OCI-LY3 (cell line): Measurements from ENCODE around the gene POMGNT2.

ENCODE experiments used
- H2AFZ ChIP-seq: fragments of 200-600, 300-600 bp; shearing (Covaris generic); 2 replicates; pipeline ENCODE4 v1.6.0; 2014; ENCODE audit warnings: antibody characterized with exemption, low read depth, low read length
- H3K27ac ChIP-seq: fragments of 200-600, 300-600 bp; sonication (generic); 2 replicates; pipeline ENCODE4 v1.5.1; 2014; ENCODE audit warnings: mild to moderate bottlenecking, low read length, moderate library complexity, mixed read lengths
- H3K27me3 ChIP-seq: fragments of 200-600, 300-600 bp; sonication (generic); 2 replicates; pipeline ENCODE4 v1.6.1; 2014; ENCODE audit warnings: low read depth, low read length, mixed read lengths
- H3K36me3 ChIP-seq: fragments of 200-600, 300-600 bp; sonication (generic); replicated peaks from 2 replicates; pipeline ENCODE3; 2014; ENCODE audit warnings: low read depth, low read length, mixed read lengths
- H3K4me1 ChIP-seq: fragments of 300-600, 200-600 bp; sonication (generic); 2 replicates; pipeline ENCODE4 v1.6.1; 2014; ENCODE audit warnings: low read length, mixed read lengths
- H3K4me2 ChIP-seq: fragments of 200-600, 300-600 bp; sonication (generic); 2 replicates; pipeline ENCODE4 v1.6.1; 2014; ENCODE audit warnings: low read length, mixed read lengths
- H3K4me3 ChIP-seq: fragments of 300-600, 200-600 bp; sonication (generic); 2 replicates; pipeline ENCODE4 v1.5.1; 2014; ENCODE audit warnings: antibody characterized with exemption, mild to moderate bottlenecking, low read length, moderate library complexity
- H3K79me2 ChIP-seq: fragments of 300-600, 200-600 bp; shearing (Covaris generic); 2 replicates; pipeline ENCODE4 v1.6.1; 2014; ENCODE audit warnings: mild to moderate bottlenecking, low read length, mixed read lengths
- H3K9ac ChIP-seq: fragments of 300-600, 200-600 bp; shearing (Covaris generic); 2 replicates; pipeline ENCODE4 v1.6.0; 2014; ENCODE audit warnings: mild to moderate bottlenecking, low read length, moderate library complexity
- H3K9me3 ChIP-seq: fragments of 200-600, 300-600 bp; shearing (Covaris generic); 2 replicates; pipeline ENCODE4 v1.6.1; 2014; ENCODE audit warnings: low read length, mixed read lengths; ENCODE audit not compliant: insufficient read depth
- H4K20me1 ChIP-seq: fragments of 200-600, 300-600 bp; sonication (generic); 2 replicates; pipeline ENCODE4 v1.6.1; 2016; ENCODE audit warnings: low read length, mixed read lengths; ENCODE audit not compliant: insufficient read depth
- CTCF ChIP-seq: fragments of 200-600, 300-600 bp; sonication (generic); IDR thresholded peaks from 2 replicates; pipeline ENCODE4 v1.5.1; 2014; ENCODE audit warnings: antibody characterized with exemption, low read length, low read depth
- EZH2phosphoT487 ChIP-seq: fragments of 200-600 bp; shearing (Covaris generic); IDR thresholded peaks from 2 replicates; pipeline ENCODE4 v1.6.1; 2018; ENCODE audit warnings: antibody characterized with exemption, mixed run types, low read depth

POMGNT2 gene

GRCh38 chr3:43063114-43063513 lies 42.8 kb downstream of the POMGNT2 start:
- Histone ChIP-seq H4K20me1 (no peaks in the 10 kb centered on the region), H3K27ac (no peak overlapping the region), H2AFZ (no peak overlapping the region), H3K4me3 (no peak overlapping the region), H3K79me2 (no peaks in the 10 kb centered on the region), H3K9me3 (no peaks in the 10 kb centered on the region), H3K4me2 (no peak overlapping the region), H3K4me1 (no peaks in the 10 kb centered on the region), H3K36me3 (no peaks in the 10 kb centered on the region), H3K9ac (no peak overlapping the region), H3K27me3 (no peaks in the 10 kb centered on the region)
- no peak for TF ChIP-seq EZH2phosphoT487

GRCh38 chr3:43062564-43063040 lies 43.3 kb downstream of the POMGNT2 start:
- H3K9me3 ChIP-seq = no peaks in the 10 kb centered on the region
- H2AFZ ChIP-seq = no peak overlapping the region
- no peaks in the 10 kb centered on the region for H3K27me3 ChIP-seq
- no peaks in the 10 kb centered on the region for H3K79me2 ChIP-seq
- no peak overlapping the region for H3K9ac ChIP-seq
- no peaks in the 10 kb centered on the region for H4K20me1 ChIP-seq
- no peaks in the 10 kb centered on the region for H3K36me3 ChIP-seq
- H3K4me3 ChIP-seq = no peak overlapping the region
- no peak overlapping the region for H3K27ac ChIP-seq
- no peak overlapping the region for H3K4me2 ChIP-seq
- TF ChIP-seq CTCF = no peak
- no peak for TF ChIP-seq EZH2phosphoT487
- no peaks in the 10 kb centered on the region for H3K4me1 ChIP-seq

GRCh38 chr3:43062040-43062563 lies 43.8 kb downstream of the POMGNT2 start:
- no peaks in the 10 kb centered on the region for H3K36me3 ChIP-seq
- H3K4me2 ChIP-seq = no peak overlapping the region
- no peaks in the 10 kb centered on the region for H3K9me3 ChIP-seq
- TF ChIP-seq EZH2phosphoT487 = no peak
- no peak for TF ChIP-seq CTCF
- no peaks in the 10 kb centered on the region for H3K79me2 ChIP-seq
- no peaks in the 10 kb centered on the region for H3K27me3 ChIP-seq
- H3K4me1 ChIP-seq = no peaks in the 10 kb centered on the region
- no peak overlapping the region for H3K27ac ChIP-seq
- no peak overlapping the region for H3K9ac ChIP-seq
- H4K20me1 ChIP-seq = no peaks in the 10 kb centered on the region
- H3K4me3 ChIP-seq = no peak overlapping the region
- no peak overlapping the region for H2AFZ ChIP-seq

- TF ChIP-seq EZH2phosphoT487 (no peak), CTCF (no peak)
- Histone ChIP-seq H4K20me1 (no peaks in the 10 kb centered on the region), H3K79me2 (no peaks in the 10 kb centered on the region), H3K27me3 (no peaks in the 10 kb centered on the region), H3K4me1 (no peaks in the 10 kb centered on the region), H3K36me3 (no peaks in the 10 kb centered on the region), H3K9ac (no peak overlapping the region), H3K27ac (no peak overlapping the region), H3K4me2 (no peak overlapping the region), H3K4me3 (no peak overlapping the region), H2AFZ (no peak overlapping the region), H3K9me3 (no peaks in the 10 kb centered on the region)
Observed at GRCh38 chr3:43061101-43061895, 44.6 kb downstream of the POMGNT2 start.
